HCT116 (cell line): ENCODE results near the gene CLEC16A. TPM values are rescaled to one million over a fixed set of nuclear protein-coding genes. Genes with fewer than 3 reads are reported as not detected.

Source experiments
- ATAC-seq: fragments of 200-7000 bp; cut with Tn5 transposase; 2 replicates; pipeline ENCODE4 v1.9.1; 2020; ENCODE audit warnings: mild to moderate bottlenecking, moderate library complexity
- BruUV-seq: library from RNA; stranded (reverse); fragments of 400-500 nt; replicated peaks from 2 replicates; lab custom pipeline; 2021; lab: Mats Ljungman, UMichigan
- CTCF ChIA-PET: fragments of 300-600 bp; sonication (Branson Sonifier 250); formaldehyde crosslinking; loops from one replicate; lab custom pipeline; 2021; ENCODE audit warnings: antibody characterized with exemption; lab: Charles Lee
- POLR2A ChIA-PET: fragments of 300-600, 350-600 bp; sonication (Branson Sonifier 250); formaldehyde crosslinking; loops from one replicate; lab custom pipeline; 2021; ENCODE audit warnings: antibody characterized with exemption; lab: Charles Lee
- RAD21 ChIA-PET, 2 experiments: fragments of 300-600 bp; sonication (Branson Sonifier 250); formaldehyde crosslinking; loops; one replicate each; lab custom pipeline; 2023; ENCODE audit warnings: low total read pairs in 2 of 2; ENCODE audit not compliant: uncharacterized antibody in 2 of 2, unreplicated experiment in 2 of 2, low non-redundant PET in 1 of 2; lab: Charles Lee
- DNase-seq: peaks from one replicate; pipeline ENCODE4 v3.0.0-alpha.2; 2010; ENCODE audit warnings: low read depth, low spot score
- H2AFZ ChIP-seq: fragments of 200-600 bp; shearing (Covaris generic), sonication (generic); 2 replicates; pipeline ENCODE4 v1.6.1; 2017; ENCODE audit warnings: low read depth, mixed run types, mixed read lengths, antibody characterized with exemption, low read length; ENCODE audit not compliant: poor library complexity, severe bottlenecking
- H3K27ac ChIP-seq: 2 replicates; pipeline ENCODE4 v1.5.1; 2012; ENCODE audit warnings: low read depth, low read length
- H3K27me3 ChIP-seq: fragments of 200-600 bp; sonication (generic); 2 replicates; pipeline ENCODE4 v1.6.1; 2016; ENCODE audit warnings: mixed run types, low read length, mixed read lengths; ENCODE audit not compliant: insufficient read depth
- H3K36me3 ChIP-seq, 2 experiments: fragments of 200-500 bp in 1 of 2; fragments of 200-600 bp in 1 of 2; sonication (Bioruptor generic) in 1 of 2; sonication (generic) in 1 of 2; 2 replicates each; pipeline versions ENCODE4 v1.5.1 to v1.6.1; 2014 to 2016; ENCODE audit warnings: low read length in 2 of 2, inconsistent platforms in 1 of 2, mixed read lengths in 1 of 2, mixed run types in 1 of 2; ENCODE audit not compliant: insufficient read depth in 2 of 2, control insufficient read depth in 1 of 2
- H3K4me1 ChIP-seq, 2 experiments: fragments of 200-600 bp in 1 of 2; sonication (generic) in 1 of 2; 2 replicates each; pipeline versions ENCODE4 v1.5.1 to v1.6.1; 2012 to 2017; ENCODE audit warnings: low read length in 2 of 2, inconsistent platforms in 1 of 2, mild to moderate bottlenecking in 1 of 2, mixed read lengths in 1 of 2, mixed run types in 1 of 2, moderate library complexity in 1 of 2; ENCODE audit not compliant: insufficient read depth in 2 of 2, control insufficient read depth in 1 of 2
- H3K4me2 ChIP-seq: fragments of 200-600 bp; sonication (generic); 2 replicates; pipeline ENCODE4 v1.6.1; 2017; ENCODE audit warnings: mixed run types, low read length, mixed read lengths
- H3K4me3 ChIP-seq, 2 experiments: fragments of 200-600 bp in 1 of 2; sonication (generic) in 1 of 2; replicated peaks in 1 of 2; 2 replicates each; pipeline ENCODE4 v1.5.1; 2011 to 2016; ENCODE audit warnings: low read length in 2 of 2, control low read depth in 1 of 2, low read depth in 1 of 2, mild to moderate bottlenecking in 1 of 2, mixed read lengths in 1 of 2, mixed run types in 1 of 2
- H3K79me2 ChIP-seq: fragments of 200-600 bp; sonication (generic); 2 replicates; pipeline ENCODE4 v1.6.1; 2017; ENCODE audit warnings: mild to moderate bottlenecking, mixed run types, low read length, moderate library complexity, mixed read lengths; ENCODE audit not compliant: insufficient read depth
- H3K9ac ChIP-seq: fragments of 200-600 bp; sonication (generic); 2 replicates; pipeline ENCODE4 v1.6.1; 2016; ENCODE audit warnings: low read length, mixed read lengths
- H3K9me2 ChIP-seq: fragments of 200-600 bp; sonication (generic), shearing (Covaris generic); 2 replicates; pipeline ENCODE4 v1.6.1; 2017; ENCODE audit warnings: mixed run types, mild to moderate bottlenecking, moderate library complexity; ENCODE audit not compliant: insufficient read depth
- H3K9me3 ChIP-seq, 2 experiments: fragments of 200-500 bp in 1 of 2; fragments of 200-600 bp in 1 of 2; sonication (Bioruptor generic) in 1 of 2; sonication (generic) in 1 of 2; 2 replicates each; pipeline ENCODE4 v1.6.1; 2014 to 2017; ENCODE audit warnings: low read length in 2 of 2, mixed read lengths in 2 of 2, inconsistent platforms in 1 of 2, low read depth in 1 of 2, mild to moderate bottlenecking in 1 of 2, mixed run types in 1 of 2, moderate library complexity in 1 of 2; ENCODE audit not compliant: control insufficient read depth in 1 of 2, insufficient read depth in 1 of 2
- H4K20me1 ChIP-seq: fragments of 200-600 bp; sonication (generic), shearing (Covaris generic); 2 replicates; pipeline ENCODE4 v1.6.1; 2017; ENCODE audit warnings: mixed run types, mild to moderate bottlenecking, moderate library complexity; ENCODE audit not compliant: insufficient read depth
- CBX3 ChIP-seq: IDR thresholded peaks from 2 replicates; pipeline ENCODE4 v1.6.1; 2012; ENCODE audit warnings: low read depth
- CTCF ChIP-seq, 3 experiments: fragments of 200-600 bp in 1 of 3; sonication (generic) in 1 of 3; IDR thresholded peaks in 2 of 3; conservative IDR thresholded peaks in 1 of 3; 2 replicates each; pipeline ENCODE4 v1.5.1; 2012 to 2017; ENCODE audit warnings: low read depth in 2 of 3, low read length in 2 of 3, antibody characterized with exemption in 1 of 3, borderline replicate concordance in 1 of 3, control low read depth in 1 of 3, mild to moderate bottlenecking in 1 of 3, mixed read lengths in 1 of 3, mixed run types in 1 of 3, moderate library complexity in 1 of 3; ENCODE audit not compliant: insufficient read depth in 1 of 3
- EGR1 ChIP-seq: IDR thresholded peaks from 2 replicates; pipeline ENCODE4 v1.6.1; 2012; ENCODE audit warnings: low read depth
- ELF1 ChIP-seq: IDR thresholded peaks from 2 replicates; pipeline ENCODE4 v1.6.1; 2012; ENCODE audit warnings: low read depth, borderline replicate concordance
- EZH2 ChIP-seq: fragments of 200-600 bp; sonication (generic); IDR thresholded peaks from 2 replicates; pipeline ENCODE4 v1.6.1; 2017; ENCODE audit warnings: antibody characterized with exemption, mixed run types
- EZH2phosphoT487 ChIP-seq: fragments of 200-600 bp; IDR thresholded peaks from 2 replicates; pipeline ENCODE4 v1.6.1; 2018; ENCODE audit warnings: antibody characterized with exemption, borderline replicate concordance
- FOSL1 ChIP-seq: IDR thresholded peaks from 2 replicates; pipeline ENCODE4 v1.6.1; 2012; ENCODE audit warnings: low read depth
- JUND ChIP-seq: IDR thresholded peaks from 2 replicates; pipeline ENCODE4 v1.6.1; 2012
- POLR2AphosphoS5 ChIP-seq: IDR thresholded peaks from 2 replicates; pipeline ENCODE4 v1.6.1; 2011; ENCODE audit warnings: mild to moderate bottlenecking, low read depth, low read length, moderate library complexity
- RAD21 ChIP-seq: IDR thresholded peaks from 2 replicates; pipeline ENCODE4 v1.6.1; 2012; ENCODE audit warnings: low read depth, mild to moderate bottlenecking
- REST ChIP-seq: IDR thresholded peaks from 2 replicates; pipeline ENCODE4 v1.6.1; 2012; ENCODE audit warnings: low read depth
- SP1 ChIP-seq: IDR thresholded peaks from 2 replicates; pipeline ENCODE4 v1.6.1; 2012; ENCODE audit warnings: low read depth
- SRF ChIP-seq: IDR thresholded peaks from 2 replicates; pipeline ENCODE4 v1.6.1; 2012; ENCODE audit warnings: low read depth
- TCF7L2 ChIP-seq: IDR thresholded peaks from 2 replicates; pipeline ENCODE4 v1.7.0; 2011; ENCODE audit warnings: borderline replicate concordance, inconsistent platforms; ENCODE audit not compliant: insufficient read depth, insufficient read length; ENCODE audit errors: extremely low read depth
- YY1 ChIP-seq: IDR thresholded peaks from 2 replicates; pipeline ENCODE4 v1.6.1; 2011; ENCODE audit warnings: low read length, low read depth, moderate library complexity, mild to moderate bottlenecking; ENCODE audit not compliant: insufficient replicate concordance; ENCODE audit errors: extremely low read depth
- ZNF274 ChIP-seq: fragments of 200-500 bp; sonication (Bioruptor generic); IDR thresholded peaks from 2 replicates; pipeline ENCODE4 v1.6.1; 2014; ENCODE audit warnings: mild to moderate bottlenecking, low read depth, low read length, inconsistent platforms
- intact Hi-C: fragments of 100-400 bp; cut with micrococcal nuclease; formaldehyde crosslinking; loops from 2 replicates; pipeline ENCODE4 v1.10.0; 2022
- total RNA-seq: library from RNA; stranded (reverse); gene quantifications from one replicate; pipeline ENCODE4 v1.2.1, GENCODE V29; 2021; ENCODE audit not compliant: unreplicated experiment
- TF ChIP-seq, protein P1 (sequence below): IDR thresholded peaks from 2 replicates; pipeline ENCODE4 v1.6.1; 2011; ENCODE audit warnings: mild to moderate bottlenecking, low read length, moderate library complexity; ENCODE audit not compliant: insufficient replicate concordance; ENCODE audit errors: extremely low read depth
- TF ChIP-seq, protein P2 (sequence below): IDR thresholded peaks from 2 replicates; pipeline ENCODE4 v1.6.1; 2012
- TF ChIP-seq, protein P3 (sequence below): IDR thresholded peaks from 2 replicates; pipeline ENCODE4 v1.6.1; 2012

Gene CLEC16A
- total RNA-seq, 1 experiment from 2014 or later = 18.0 TPM

GRCh38 chr16:11169641-11170040 lies 225.3 kb downstream of the CLEC16A start:
- no peaks in the 10 kb centered on the region for H3K9me3 ChIP-seq
- RAD21 ChIA-PET = no interaction called here
- H3K4me1 ChIP-seq = peaks cover 10 to 14% of the 10 kb centered on the region in 2 experiments; a peak in 3 of 4 replicates
- no peak overlapping the region for H2AFZ ChIP-seq
- POLR2A ChIA-PET = no interaction called here
- H3K27ac ChIP-seq = no peak overlapping the region
- no TSS peak for BruUV-seq
- H3K79me2 ChIP-seq = no peaks in the 10 kb centered on the region
- H3K36me3 ChIP-seq = no peaks in the 10 kb centered on the region
- no peak for DNase-seq
- H3K9ac ChIP-seq = no peak overlapping the region
- H3K9me2 ChIP-seq = no peaks in the 10 kb centered on the region
- TF ChIP-seq POLR2AphosphoS5 (no peak), SRF (no peak), ZNF274 (no peak), YY1 (no peak), TCF7L2 (no peak), FOSL1 (no peak), RAD21 (no peak), EZH2phosphoT487 (no peak), EGR1 (no peak), CTCF (IDR thresholded peaks at IDR 0.05 in 2 of 3, conservative IDR thresholded peaks at IDR 0.05 in 1 of 3; ENCODE audit: borderline replicate concordance in 1 of 3, insufficient read depth in 1 of 3, low read depth in 2 of 3, low read length in 2 of 3) (no peak), ELF1 (no peak), EZH2 (no peak), REST (no peak), SP1 (no peak), JUND (no peak), CBX3 (no peak)
- TF ChIP-seq, protein P1, sequence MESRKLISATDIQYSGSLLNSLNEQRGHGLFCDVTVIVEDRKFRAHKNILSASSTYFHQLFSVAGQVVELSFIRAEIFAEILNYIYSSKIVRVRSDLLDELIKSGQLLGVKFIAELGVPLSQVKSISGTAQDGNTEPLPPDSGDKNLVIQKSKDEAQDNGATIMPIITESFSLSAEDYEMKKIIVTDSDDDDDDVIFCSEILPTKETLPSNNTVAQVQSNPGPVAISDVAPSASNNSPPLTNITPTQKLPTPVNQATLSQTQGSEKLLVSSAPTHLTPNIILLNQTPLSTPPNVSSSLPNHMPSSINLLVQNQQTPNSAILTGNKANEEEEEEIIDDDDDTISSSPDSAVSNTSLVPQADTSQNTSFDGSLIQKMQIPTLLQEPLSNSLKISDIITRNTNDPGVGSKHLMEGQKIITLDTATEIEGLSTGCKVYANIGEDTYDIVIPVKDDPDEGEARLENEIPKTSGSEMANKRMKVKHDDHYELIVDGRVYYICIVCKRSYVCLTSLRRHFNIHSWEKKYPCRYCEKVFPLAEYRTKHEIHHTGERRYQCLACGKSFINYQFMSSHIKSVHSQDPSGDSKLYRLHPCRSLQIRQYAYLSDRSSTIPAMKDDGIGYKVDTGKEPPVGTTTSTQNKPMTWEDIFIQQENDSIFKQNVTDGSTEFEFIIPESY = no peak
- TF ChIP-seq, protein P2, sequence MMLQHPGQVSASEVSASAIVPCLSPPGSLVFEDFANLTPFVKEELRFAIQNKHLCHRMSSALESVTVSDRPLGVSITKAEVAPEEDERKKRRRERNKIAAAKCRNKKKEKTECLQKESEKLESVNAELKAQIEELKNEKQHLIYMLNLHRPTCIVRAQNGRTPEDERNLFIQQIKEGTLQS = no peak
- TF ChIP-seq, protein P3, sequence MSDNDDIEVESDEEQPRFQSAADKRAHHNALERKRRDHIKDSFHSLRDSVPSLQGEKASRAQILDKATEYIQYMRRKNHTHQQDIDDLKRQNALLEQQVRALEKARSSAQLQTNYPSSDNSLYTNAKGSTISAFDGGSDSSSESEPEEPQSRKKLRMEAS = no peak
- no peaks in the 10 kb centered on the region for H3K27me3 ChIP-seq
- H3K4me2 ChIP-seq = no peak overlapping the region
- no peak for ATAC-seq
- CTCF ChIA-PET = no interaction called here
- intact Hi-C loops = no loop called here
- no peaks in the 10 kb centered on the region for H4K20me1 ChIP-seq
- no peak overlapping the region for H3K4me3 ChIP-seq
